ENCODE data around the gene TENM4. TPM values are rescaled to one million over a fixed set of nuclear protein-coding genes. Genes with fewer than 3 reads are reported as not detected.

Gene TENM4
- total RNA-seq, 2 experiments from 2014 or later, result not detected

DNA sequence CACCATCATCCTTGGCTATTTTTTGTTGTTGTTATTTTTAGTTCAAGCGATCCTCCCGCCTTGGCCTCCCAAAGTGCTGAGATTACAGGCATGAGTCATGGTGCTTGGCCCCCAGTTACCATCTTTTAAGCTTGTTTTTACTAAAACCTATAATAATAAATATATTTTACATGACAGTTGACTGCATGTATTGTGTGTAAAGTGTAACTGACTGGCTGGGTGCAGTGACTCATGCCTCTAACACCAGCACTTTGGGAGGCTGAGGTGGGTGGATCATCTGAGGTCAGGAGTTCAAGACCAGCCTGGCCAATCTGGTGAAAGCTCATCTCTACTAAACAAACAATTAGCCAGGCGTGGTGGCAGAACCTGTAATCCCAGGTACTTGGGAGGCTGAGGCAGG is 386.2 kb downstream of the TENM4 start:
- H3K36me3 Mint-ChIP-seq (ENCODE audit: low read depth), result no peaks in the 10 kb centered on the region
- peaks cover 8% of the 10 kb centered on the region for H3K27me3 Mint-ChIP-seq
- no peak overlapping the region for H3K27ac Mint-ChIP-seq
- ChIA-PET POLR2A (no interaction called here), CTCF (interaction anchor here (1.2 kb wide), 1 partner anchor 409 kb away, joined by 4 read pairs; no protein-coding TSS in a partner anchor)
- H3K4me3 Mint-ChIP-seq, result no peak overlapping the region
- DNase-seq (no peak), ATAC-seq (no peak)
- H3K4me1 Mint-ChIP-seq (ENCODE audit: low read depth), result no peaks in the 10 kb centered on the region
- H3K9me3 Mint-ChIP-seq, result no peaks in the 10 kb centered on the region
- intact Hi-C loops (cut with micrococcal nuclease), result no loop called here
- TF ChIP-seq, protein P1, sequence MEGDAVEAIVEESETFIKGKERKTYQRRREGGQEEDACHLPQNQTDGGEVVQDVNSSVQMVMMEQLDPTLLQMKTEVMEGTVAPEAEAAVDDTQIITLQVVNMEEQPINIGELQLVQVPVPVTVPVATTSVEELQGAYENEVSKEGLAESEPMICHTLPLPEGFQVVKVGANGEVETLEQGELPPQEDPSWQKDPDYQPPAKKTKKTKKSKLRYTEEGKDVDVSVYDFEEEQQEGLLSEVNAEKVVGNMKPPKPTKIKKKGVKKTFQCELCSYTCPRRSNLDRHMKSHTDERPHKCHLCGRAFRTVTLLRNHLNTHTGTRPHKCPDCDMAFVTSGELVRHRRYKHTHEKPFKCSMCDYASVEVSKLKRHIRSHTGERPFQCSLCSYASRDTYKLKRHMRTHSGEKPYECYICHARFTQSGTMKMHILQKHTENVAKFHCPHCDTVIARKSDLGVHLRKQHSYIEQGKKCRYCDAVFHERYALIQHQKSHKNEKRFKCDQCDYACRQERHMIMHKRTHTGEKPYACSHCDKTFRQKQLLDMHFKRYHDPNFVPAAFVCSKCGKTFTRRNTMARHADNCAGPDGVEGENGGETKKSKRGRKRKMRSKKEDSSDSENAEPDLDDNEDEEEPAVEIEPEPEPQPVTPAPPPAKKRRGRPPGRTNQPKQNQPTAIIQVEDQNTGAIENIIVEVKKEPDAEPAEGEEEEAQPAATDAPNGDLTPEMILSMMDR (IDR thresholded peaks at IDR 0.05), result no peak

DNA sequence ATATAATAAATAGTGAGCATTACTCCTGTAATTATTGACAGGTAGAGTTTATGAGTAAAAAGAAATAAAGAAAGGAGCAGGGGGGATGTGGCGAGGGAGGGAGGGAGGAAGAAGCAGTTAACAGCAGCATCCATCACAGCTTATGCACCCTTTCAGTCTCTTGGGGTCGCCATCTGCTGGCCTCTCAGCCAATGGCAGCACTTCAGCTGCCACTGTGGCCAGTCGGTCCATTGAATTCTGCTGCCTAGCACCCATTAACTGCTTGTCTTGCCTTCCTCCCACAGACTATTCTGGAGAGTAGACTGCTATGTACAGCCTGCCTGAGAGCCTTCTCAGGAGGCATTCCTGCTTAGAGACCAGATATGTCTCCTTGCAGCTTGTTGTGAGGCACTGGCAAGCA is 388.3 kb downstream of the TENM4 start:
- Mint-ChIP-seq H3K4me1 (ENCODE audit: low read depth) (no peaks in the 10 kb centered on the region), H3K36me3 (ENCODE audit: low read depth) (no peaks in the 10 kb centered on the region), H3K27ac (no peak overlapping the region), H3K27me3 (peaks cover 6% of the 10 kb centered on the region), H3K4me3 (no peak overlapping the region), H3K9me3 (no peaks in the 10 kb centered on the region)
- ChIA-PET CTCF (interaction anchor here (1.0 kb wide), 1 partner anchor 407 kb away, joined by 3 read pairs; no protein-coding TSS in a partner anchor), POLR2A (no interaction called here)
- TF ChIP-seq, protein P1 (IDR thresholded peaks at IDR 0.05), result no peak
- DNase-seq (no peak), ATAC-seq (no peak)
- intact Hi-C loops (cut with micrococcal nuclease), result no loop called here

DNA sequence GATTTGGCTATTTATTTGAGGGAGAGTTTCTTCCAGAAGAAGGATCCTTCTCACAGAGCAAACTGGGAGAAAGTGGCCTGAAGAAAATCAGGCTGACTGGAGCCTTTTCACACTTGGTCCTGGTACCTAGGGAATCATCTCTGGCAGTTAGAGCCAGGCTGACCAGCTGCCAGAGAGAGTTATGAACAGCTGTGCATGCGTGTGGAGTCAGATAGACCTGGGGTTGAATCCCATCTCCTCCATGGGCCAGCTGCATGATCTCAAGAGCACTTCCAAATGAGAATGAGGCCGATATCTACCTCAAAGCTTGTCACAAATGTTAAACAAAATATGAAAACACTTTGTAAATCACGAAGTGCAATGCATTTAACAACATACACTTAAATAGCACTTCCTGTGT is 390.0 kb downstream of the TENM4 start:
- ChIA-PET POLR2A (no interaction called here), CTCF (no interaction called here)
- intact Hi-C loops (cut with micrococcal nuclease), result no loop called here
- no peak for DNase-seq
- no peak overlapping the region for H3K27ac Mint-ChIP-seq
- no peak for ATAC-seq
- no peaks in the 10 kb centered on the region for H3K4me1 Mint-ChIP-seq (ENCODE audit: low read depth)
- H3K4me3 Mint-ChIP-seq, result no peak overlapping the region
- TF ChIP-seq, protein P1 (IDR thresholded peaks at IDR 0.05), result no peak
- peaks cover 2% of the 10 kb centered on the region for H3K27me3 Mint-ChIP-seq
- H3K9me3 Mint-ChIP-seq, result no peaks in the 10 kb centered on the region
- H3K36me3 Mint-ChIP-seq (ENCODE audit: low read depth), result no peaks in the 10 kb centered on the region

DNA sequence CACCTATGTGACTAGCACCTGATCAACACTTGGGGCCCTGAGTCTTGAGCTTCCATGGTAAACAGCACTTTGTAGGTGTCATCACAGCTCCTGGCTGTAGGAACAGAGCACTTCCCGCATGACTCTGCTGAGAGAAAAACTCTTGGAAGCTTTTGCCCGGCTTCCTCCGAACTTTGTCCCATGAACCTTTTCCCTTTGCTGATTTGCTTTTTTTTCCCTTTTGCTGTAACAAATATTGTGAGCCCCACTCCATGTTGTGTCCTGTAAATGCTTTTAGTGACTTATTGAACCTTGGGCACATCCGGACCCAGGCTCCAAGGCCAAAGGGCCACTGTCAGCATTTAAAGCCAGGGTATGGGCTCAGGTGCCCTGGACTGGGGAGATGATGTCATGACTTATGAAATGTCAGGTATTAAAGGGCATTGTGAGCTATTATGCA is 391.1 kb downstream of the TENM4 start:
- no peak for ATAC-seq
- H3K36me3 Mint-ChIP-seq (ENCODE audit: low read depth), result no peaks in the 10 kb centered on the region

DNA sequence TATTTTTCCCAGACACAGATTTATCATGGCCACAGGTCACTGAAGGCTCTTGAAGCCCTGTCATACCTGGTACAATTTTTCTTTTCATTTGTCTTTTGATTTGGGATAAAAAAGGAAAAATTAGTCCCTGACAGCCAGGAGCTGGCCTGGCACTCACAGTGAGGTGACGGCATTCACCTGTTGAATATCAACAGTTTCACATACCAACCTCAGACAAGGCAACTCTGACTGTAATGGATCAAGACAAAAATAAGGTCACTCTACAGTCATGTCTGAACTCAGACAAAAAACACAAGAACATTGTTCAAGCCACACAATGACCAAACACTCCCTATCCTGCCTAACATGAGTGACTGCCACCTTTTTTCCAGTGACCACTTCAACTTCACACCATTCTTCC is 392.9 kb downstream of the TENM4 start:
- Mint-ChIP-seq H3K27me3 (peaks cover 1% of the 10 kb centered on the region), H3K36me3 (ENCODE audit: low read depth) (no peaks in the 10 kb centered on the region), H3K4me3 (no peak overlapping the region), H3K9me3 (no peaks in the 10 kb centered on the region), H3K27ac (no peak overlapping the region), H3K4me1 (ENCODE audit: low read depth) (no peaks in the 10 kb centered on the region)
- ChIA-PET POLR2A (no interaction called here), CTCF (no interaction called here)
- ATAC-seq, result no peak
- DNase-seq, result no peak
- intact Hi-C loops (cut with micrococcal nuclease), result no loop called here
- TF ChIP-seq, protein P1 (IDR thresholded peaks at IDR 0.05), result no peak

More for the DNA sequence above, 391.1 kb downstream of the TENM4 start:
- Mint-ChIP-seq H3K27ac (no peak overlapping the region), H3K4me1 (ENCODE audit: low read depth) (no peaks in the 10 kb centered on the region), H3K27me3 (peaks cover 1% of the 10 kb centered on the region), H3K9me3 (no peaks in the 10 kb centered on the region), H3K4me3 (no peak overlapping the region)
- TF ChIP-seq, protein P1 (IDR thresholded peaks at IDR 0.05), result no peak
- intact Hi-C loops (cut with micrococcal nuclease), result no loop called here
- POLR2A ChIA-PET, result no interaction called here
- DNase-seq, result no peak
- CTCF ChIA-PET, result interaction anchor here (1.0 kb wide), 1 partner anchor 402 kb away, joined by 3 read pairs; no protein-coding TSS in a partner anchor

Measured in activated CD8-positive, alpha-beta T cell treated with anti-CD3 and anti-CD28 coated beads for 36 hours (primary cell).